Peyer's patch (tissue), 4 donors: ENCODE measurements around the gene GAK. TPM values are rescaled to one million over a fixed set of nuclear protein-coding genes. Genes with fewer than 3 reads are reported as not detected.

Source experiments
- DNase-seq, 3 donors: peaks; one replicate each; pipeline ENCODE4 v3.0.0-alpha.2; 2017 to 2019
- H3K27ac ChIP-seq, 4 donors: fragments of 200-600 bp; sonication (generic); one replicate each; pipeline ENCODE4 v1.5.1; 2016 to 2019
- H3K27me3 ChIP-seq, 2 donors: fragments of 200-600 bp; sonication (generic); one replicate each; pipeline ENCODE4 v1.5.1; 2019
- H3K36me3 ChIP-seq, 3 donors: fragments of 200-600 bp; sonication (generic); one replicate each; pipeline ENCODE4 v1.5.1; 2016 to 2019
- H3K4me1 ChIP-seq, 4 donors: fragments of 200-600 bp; sonication (generic); one replicate each; pipeline ENCODE4 v1.5.1; 2016 to 2019
- H3K4me3 ChIP-seq, 4 donors: fragments of 200-600 bp; sonication (generic); 1 replicate in 3 of 4; 2 replicates in 1 of 4; pipeline ENCODE4 v1.5.1; 2016 to 2019; ENCODE audit warnings: mild to moderate bottlenecking in 1 of 4
- H3K9me3 ChIP-seq, 4 donors: fragments of 200-600 bp; sonication (generic); one replicate each; pipeline ENCODE4 v1.5.1; 2016 to 2019; ENCODE audit warnings: mild to moderate bottlenecking in 1 of 4
- POLR2A ChIP-seq, 2 donors: fragments of 450-650 bp; IDR thresholded peaks; one replicate each; pipeline ENCODE4 v1.5.1; 2017; ENCODE audit warnings: antibody characterized with exemption in 2 of 2, mild to moderate bottlenecking in 2 of 2, moderate library complexity in 2 of 2
- total RNA-seq, 4 donors: library from RNA; depleted of rRNA; stranded (reverse); fragments of >200 nt; gene quantifications; one replicate each; pipeline ENCODE4 v1.1.0, GENCODE V29; 2016
- TF ChIP-seq, protein P1 (sequence below), 6 experiments: fragments of 450-650 bp in 4 of 6; fragments of 200-600 bp in 2 of 6; sonication (generic) in 1 of 6; IDR thresholded peaks; one replicate each; pipeline ENCODE4 v1.5.1; 2017 to 2019; ENCODE audit warnings: antibody characterized with exemption in 6 of 6, mild to moderate bottlenecking in 3 of 6, moderate library complexity in 1 of 6

Gene GAK
- total RNA-seq, 4 donors from 2014 or later = 248 to 362 (median 351) TPM

DNA sequence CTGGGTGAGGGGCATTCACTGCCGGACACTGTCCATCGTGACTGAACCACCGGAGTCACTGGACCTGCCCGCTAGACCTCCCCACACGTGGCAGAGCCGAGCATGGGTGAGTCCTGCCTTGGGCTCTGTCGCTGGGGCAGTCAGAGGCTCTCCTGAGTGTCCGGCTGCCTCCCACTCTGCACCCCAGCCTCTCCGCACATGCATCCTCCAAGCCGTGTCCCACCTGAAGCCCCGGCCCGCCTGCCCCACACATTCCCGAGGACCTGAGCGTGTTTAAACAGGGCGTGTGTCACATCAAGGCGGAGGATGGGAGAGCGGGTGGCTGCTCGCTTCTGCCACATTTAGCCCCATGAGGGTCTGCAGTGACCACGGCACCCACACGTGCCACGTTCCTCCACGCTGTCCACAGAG is 110.9 kb downstream of the GAK start:
- Histone ChIP-seq H3K36me3 (no peaks in the 10 kb centered on the region), H3K9me3 (no peaks in the 10 kb centered on the region), H3K27me3 (peaks cover 0 to 19% of the 10 kb centered on the region in 2 donors), H3K27ac (no peak overlapping the region), H3K4me3 (no peak overlapping the region), H3K4me1 (peaks cover 0 to 11% (median 2%) of the 10 kb centered on the region in 4 donors)
- TF ChIP-seq POLR2A (IDR thresholded peaks at IDR 0.05) = no peak
- TF ChIP-seq, protein P1, sequence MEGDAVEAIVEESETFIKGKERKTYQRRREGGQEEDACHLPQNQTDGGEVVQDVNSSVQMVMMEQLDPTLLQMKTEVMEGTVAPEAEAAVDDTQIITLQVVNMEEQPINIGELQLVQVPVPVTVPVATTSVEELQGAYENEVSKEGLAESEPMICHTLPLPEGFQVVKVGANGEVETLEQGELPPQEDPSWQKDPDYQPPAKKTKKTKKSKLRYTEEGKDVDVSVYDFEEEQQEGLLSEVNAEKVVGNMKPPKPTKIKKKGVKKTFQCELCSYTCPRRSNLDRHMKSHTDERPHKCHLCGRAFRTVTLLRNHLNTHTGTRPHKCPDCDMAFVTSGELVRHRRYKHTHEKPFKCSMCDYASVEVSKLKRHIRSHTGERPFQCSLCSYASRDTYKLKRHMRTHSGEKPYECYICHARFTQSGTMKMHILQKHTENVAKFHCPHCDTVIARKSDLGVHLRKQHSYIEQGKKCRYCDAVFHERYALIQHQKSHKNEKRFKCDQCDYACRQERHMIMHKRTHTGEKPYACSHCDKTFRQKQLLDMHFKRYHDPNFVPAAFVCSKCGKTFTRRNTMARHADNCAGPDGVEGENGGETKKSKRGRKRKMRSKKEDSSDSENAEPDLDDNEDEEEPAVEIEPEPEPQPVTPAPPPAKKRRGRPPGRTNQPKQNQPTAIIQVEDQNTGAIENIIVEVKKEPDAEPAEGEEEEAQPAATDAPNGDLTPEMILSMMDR (IDR thresholded peaks at IDR 0.05) = no peak
- DNase-seq = peak in 1 of 3 donors; percentile 14

- Histone ChIP-seq H3K9me3 (no peaks in the 10 kb centered on the region), H3K27ac (no peak overlapping the region), H3K36me3 (no peaks in the 10 kb centered on the region), H3K27me3 (peaks cover 0 to 17% of the 10 kb centered on the region in 2 donors), H3K4me1 (peaks cover 0 to 10% (median 2%) of the 10 kb centered on the region in 4 donors), H3K4me3 (no peak overlapping the region)
- DNase-seq = peak in 1 of 3 donors; percentile 26
- TF ChIP-seq POLR2A (IDR thresholded peaks at IDR 0.05) = no peak
- TF ChIP-seq, protein P1 (IDR thresholded peaks at IDR 0.05) = no peak
Observed at GRCh38 chr4:820230-821172, 111.6 kb downstream of the GAK start.

GRCh38 chr4:819401-820229 is 112.5 kb downstream of the GAK start:
- TF ChIP-seq, protein P1 (IDR thresholded peaks at IDR 0.05) = no peak
- no peak for TF ChIP-seq POLR2A (IDR thresholded peaks at IDR 0.05)
- Histone ChIP-seq H3K27ac (no peak overlapping the region), H3K9me3 (no peaks in the 10 kb centered on the region), H3K4me1 (peaks cover 0 to 3% (median 0%) of the 10 kb centered on the region in 4 donors), H3K36me3 (no peaks in the 10 kb centered on the region), H3K4me3 (no peak overlapping the region), H3K27me3 (peaks cover 0 to 8% of the 10 kb centered on the region in 2 donors)
- peak in 1 of 3 donors; percentile 17 for DNase-seq

- Histone ChIP-seq H3K27ac (no peak overlapping the region), H3K9me3 (no peaks in the 10 kb centered on the region), H3K36me3 (no peaks in the 10 kb centered on the region), H3K27me3 (no peaks in the 10 kb centered on the region), H3K4me1 (peaks cover 0 to 3% (median 0%) of the 10 kb centered on the region in 4 donors), H3K4me3 (no peak overlapping the region)
- no peak for DNase-seq
- no peak for TF ChIP-seq POLR2A (IDR thresholded peaks at IDR 0.05)
- TF ChIP-seq, protein P1 (IDR thresholded peaks at IDR 0.05) = no peak
Observed at GRCh38 chr4:818106-818921, 113.8 kb downstream of the GAK start.
